Activated naive CD8-positive, alpha-beta T cell treated with anti-CD3 and anti-CD28 coated beads, Interleukin-2, amount 50 U/mL, for 16 hours (primary cell): Measurements from ENCODE around the gene CRYBB1.

Source experiments
- DNase-seq: peaks from one replicate; pipeline ENCODE4 v3.0.0-alpha.2; 2020; ENCODE audit warnings: low read depth, low spot score

The CRYBB1 gene

DNA sequence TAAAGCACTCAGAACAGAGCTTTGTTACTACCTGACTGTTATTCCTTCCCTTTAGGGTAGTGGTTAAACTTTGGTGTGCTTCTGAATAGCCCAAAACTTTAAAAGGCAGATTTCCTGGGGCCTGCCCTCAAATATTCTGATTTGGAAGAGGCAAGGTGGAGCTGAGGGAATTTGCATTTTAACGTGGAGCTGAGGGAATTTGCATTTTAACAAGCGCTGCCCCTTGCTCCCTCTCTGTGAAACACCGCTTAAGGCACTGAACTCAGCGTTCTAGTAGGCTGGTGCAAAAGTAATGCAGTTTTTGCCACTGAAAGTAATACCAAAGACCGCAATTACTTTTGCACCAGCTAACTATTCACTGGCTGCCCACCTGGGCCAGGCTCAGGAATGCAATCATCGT, 62.9 kb downstream of the CRYBB1 start:
- DNase-seq: no peak

GRCh38 chr22:26553056-26553752, 64.6 kb downstream of the CRYBB1 start:
- no peak for DNase-seq

- DNase-seq: no peak
These were observed 65.4 kb downstream of the CRYBB1 start for GRCh38 chr22:26552466-26552865.

DNA sequence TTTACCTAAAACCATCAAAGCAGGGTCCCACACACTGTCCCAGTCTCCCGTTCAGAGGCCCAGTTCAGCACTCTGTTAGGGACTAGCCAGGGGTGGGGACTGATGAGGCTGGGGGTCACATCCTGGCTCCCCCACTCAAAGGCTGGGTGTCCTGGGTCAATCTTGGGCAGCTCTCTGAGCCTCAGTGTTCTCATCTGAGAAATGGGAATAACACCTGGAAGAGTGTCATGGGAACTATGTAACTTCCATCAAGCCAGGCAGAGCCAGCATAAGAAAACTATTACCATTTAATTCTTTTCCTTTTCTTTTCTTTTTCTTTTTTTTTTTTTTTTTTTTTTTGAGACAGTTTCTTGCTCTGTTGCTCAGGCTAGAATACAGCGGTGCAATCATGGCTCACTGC, 66.3 kb downstream of the CRYBB1 start:
- no peak for DNase-seq

- DNase-seq: no peak
These were observed 67.3 kb downstream of the CRYBB1 start for GRCh38 chr22:26550498-26551033.

DNA sequence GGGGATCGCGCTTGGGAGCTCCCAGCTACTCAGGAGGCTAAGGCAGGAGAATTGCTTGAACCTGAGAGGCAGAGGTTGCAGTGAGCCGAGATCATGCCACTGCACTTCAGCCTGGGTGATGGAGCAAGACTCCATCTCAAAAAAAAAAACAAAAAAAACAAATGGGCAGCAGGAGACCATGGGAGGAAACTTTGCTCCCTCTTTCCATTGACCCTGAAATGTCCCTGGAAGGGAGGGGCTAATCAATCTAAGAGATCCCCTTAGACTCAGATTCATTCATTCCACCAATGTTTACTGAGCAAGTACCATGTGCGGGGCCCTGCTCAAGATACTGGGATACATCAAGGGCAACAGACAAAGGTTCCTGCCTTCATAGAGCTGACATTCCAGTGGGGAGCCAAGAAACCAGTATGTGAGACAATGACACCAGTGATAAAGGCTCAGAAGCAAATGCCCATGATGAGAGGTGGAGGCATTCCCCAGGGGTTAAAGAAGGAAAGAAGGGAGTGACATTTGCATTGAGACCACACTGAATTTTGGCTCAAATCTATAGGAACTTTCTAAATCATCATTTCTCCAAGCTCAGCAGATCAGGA, 67.8 kb downstream of the CRYBB1 start:
- DNase-seq: no peak
